Vagina (tissue), 2 donors: ENCODE measurements around the gene AGT.

Experiments used
- POLR2A ChIP-seq, 2 donors: fragments of 450-650 bp; IDR thresholded peaks; one replicate each; pipeline ENCODE4 v1.6.1; 2017; ENCODE audit warnings: antibody characterized with exemption in 2 of 2, mild to moderate bottlenecking in 2 of 2, moderate library complexity in 2 of 2
- TF ChIP-seq, protein P1 (sequence below), 3 experiments: fragments of 450-650 bp in 2 of 3; fragments of 200-600 bp in 1 of 3; sonication (generic) in 1 of 3; IDR thresholded peaks; one replicate each; pipeline ENCODE4 v1.5.1; 2017 to 2019; ENCODE audit warnings: antibody characterized with exemption in 3 of 3, mild to moderate bottlenecking in 2 of 3, moderate library complexity in 2 of 3

DNA sequence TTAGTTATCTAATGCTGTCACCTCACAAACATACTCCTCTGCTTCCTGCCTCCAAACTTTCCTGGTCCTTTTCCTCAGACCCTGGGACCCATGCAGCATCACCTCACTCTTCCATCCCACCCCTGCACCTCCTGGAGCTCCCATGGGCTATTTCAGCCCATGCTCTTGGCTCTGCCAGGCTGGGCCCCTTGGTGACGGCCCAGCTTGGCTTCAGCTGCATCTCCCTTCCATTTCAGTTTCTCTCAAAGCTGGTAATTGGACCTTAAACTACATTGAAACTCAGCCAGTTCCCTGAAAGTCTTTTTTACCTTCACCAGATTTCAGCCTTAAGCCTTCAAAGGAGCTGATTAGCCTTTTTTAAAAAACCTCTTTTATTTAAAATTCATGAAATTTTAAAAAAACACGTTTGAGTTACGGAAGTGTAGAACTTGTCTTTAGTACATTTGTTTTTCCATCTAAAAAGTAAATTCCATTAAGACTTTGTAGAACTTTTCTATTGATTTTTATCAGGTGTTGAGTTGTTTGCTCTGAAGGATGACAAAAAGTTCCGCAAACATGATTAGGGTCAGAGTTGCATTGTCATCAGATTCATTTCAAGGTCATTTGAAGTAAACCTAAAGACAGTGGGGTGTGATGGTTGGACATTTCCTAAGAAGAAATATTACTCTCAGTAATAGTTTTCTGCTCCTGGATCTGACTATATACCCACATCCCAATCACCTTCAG, 33.5 kb downstream of the AGT start:
- TF ChIP-seq, protein P1, sequence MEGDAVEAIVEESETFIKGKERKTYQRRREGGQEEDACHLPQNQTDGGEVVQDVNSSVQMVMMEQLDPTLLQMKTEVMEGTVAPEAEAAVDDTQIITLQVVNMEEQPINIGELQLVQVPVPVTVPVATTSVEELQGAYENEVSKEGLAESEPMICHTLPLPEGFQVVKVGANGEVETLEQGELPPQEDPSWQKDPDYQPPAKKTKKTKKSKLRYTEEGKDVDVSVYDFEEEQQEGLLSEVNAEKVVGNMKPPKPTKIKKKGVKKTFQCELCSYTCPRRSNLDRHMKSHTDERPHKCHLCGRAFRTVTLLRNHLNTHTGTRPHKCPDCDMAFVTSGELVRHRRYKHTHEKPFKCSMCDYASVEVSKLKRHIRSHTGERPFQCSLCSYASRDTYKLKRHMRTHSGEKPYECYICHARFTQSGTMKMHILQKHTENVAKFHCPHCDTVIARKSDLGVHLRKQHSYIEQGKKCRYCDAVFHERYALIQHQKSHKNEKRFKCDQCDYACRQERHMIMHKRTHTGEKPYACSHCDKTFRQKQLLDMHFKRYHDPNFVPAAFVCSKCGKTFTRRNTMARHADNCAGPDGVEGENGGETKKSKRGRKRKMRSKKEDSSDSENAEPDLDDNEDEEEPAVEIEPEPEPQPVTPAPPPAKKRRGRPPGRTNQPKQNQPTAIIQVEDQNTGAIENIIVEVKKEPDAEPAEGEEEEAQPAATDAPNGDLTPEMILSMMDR (IDR thresholded peaks at IDR 0.05) = no peak
- no peak for TF ChIP-seq POLR2A (IDR thresholded peaks at IDR 0.05)
